Left ventricle myocardium superior (tissue), 1 donor: ENCODE data around the gene VSIG4. TPM values are rescaled to one million over a fixed set of nuclear protein-coding genes. Genes with fewer than 3 reads are reported as not detected.

ENCODE experiments used
- ATAC-seq: fragments of 200-7000 bp; cut with Tn5 transposase; one replicate; pipeline ENCODE4 v1.9.1; 2020; ENCODE audit warnings: mild to moderate bottlenecking, moderate library complexity
- DNase-seq: peaks from one replicate; pipeline ENCODE4 v3.0.0-alpha.2; 2020
- intact Hi-C: fragments of 100-400 bp; cut with micrococcal nuclease; formaldehyde crosslinking; loops from one replicate; pipeline ENCODE4 v1.11.0; 2022
- total RNA-seq: library from RNA; stranded (reverse); fragmentation: NEBNext Ultra II Directional; extraction: Animal tissue kit (Norgen Biotek cat#: 25700); gene quantifications from one replicate; pipeline ENCODE4 v1.2.1, GENCODE V29; 2021
- donor health status: DM: no; HTN: yes; CAD: no; lungs with severe emphysema.

Gene VSIG4
- total RNA-seq, 1 donor from 2014 or later, result 42.1 TPM

GRCh38 chrX:66028936-66029335 is 10.9 kb downstream of the VSIG4 start:
- ATAC-seq (no peak), DNase-seq (no peak)
- intact Hi-C loops, result no loop called here

- ATAC-seq (no peak), DNase-seq (no peak)
- intact Hi-C loops, result no loop called here
Measured at GRCh38 chrX:66024570-66024969, 15.3 kb downstream of the VSIG4 start.

- no peak for DNase-seq
- ATAC-seq, result no peak
- intact Hi-C loops, result no loop called here
Measured at GRCh38 chrX:66024092-66024467, 15.8 kb downstream of the VSIG4 start.

DNA sequence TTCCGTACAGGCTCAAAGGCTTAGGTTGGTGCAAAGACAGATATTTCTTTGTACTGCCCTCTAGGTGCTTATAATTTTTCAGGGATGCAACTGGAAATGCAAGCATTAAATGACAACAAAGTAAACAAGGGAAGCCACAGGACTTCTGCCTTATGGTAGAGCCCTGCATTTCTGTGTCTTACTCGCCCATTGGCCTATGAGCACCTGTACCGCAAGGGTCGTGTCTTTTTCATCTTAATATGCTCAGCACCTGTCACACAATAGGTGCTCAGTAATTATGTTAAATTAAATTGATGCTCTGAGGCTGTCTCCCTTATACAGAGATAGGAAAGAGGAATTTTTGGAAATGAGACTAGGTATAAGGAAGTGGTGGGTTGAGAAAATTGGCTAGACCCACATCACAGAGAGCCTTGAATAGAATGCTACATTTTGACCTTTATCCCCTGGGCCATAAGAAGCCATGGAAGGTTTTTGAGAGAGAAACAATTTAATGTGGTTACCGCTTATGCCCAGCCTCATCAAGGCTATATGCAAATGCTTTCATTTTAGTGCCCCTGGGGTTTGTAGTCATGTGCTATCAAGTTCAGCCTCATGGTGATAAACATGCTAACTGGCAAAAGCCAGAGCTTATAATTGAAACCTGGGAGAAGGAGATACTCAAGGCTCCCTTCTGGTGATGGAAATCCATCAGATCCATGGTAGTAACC is 16.3 kb downstream of the VSIG4 start:
- ATAC-seq (no peak), DNase-seq (no peak)
- intact Hi-C loops, result no loop called here

- intact Hi-C loops, result no loop called here
- DNase-seq, result no peak
- ATAC-seq, result no peak
Measured at GRCh38 chrX:66022632-66023384, 17.1 kb downstream of the VSIG4 start.

- ATAC-seq, result no peak
Measured at GRCh38 chrX:66021765-66022631, 17.9 kb downstream of the VSIG4 start.

GRCh38 chrX:66021401-66021764 is 18.5 kb downstream of the VSIG4 start:
- intact Hi-C loops, result no loop called here
- ATAC-seq, result no peak
- no peak for DNase-seq

More at GRCh38 chrX:66021765-66022631, 17.9 kb downstream of the VSIG4 start:
- no peak for DNase-seq
- intact Hi-C loops, result no loop called here

- intact Hi-C loops, result no loop called here
- no peak for DNase-seq
- ATAC-seq, result no peak
Measured at GRCh38 chrX:66020631-66021334, 19.1 kb downstream of the VSIG4 start.

- intact Hi-C loops, result no loop called here
- no peak for DNase-seq
- no peak for ATAC-seq
Measured at GRCh38 chrX:66019974-66020373, 19.9 kb downstream of the VSIG4 start.

DNA sequence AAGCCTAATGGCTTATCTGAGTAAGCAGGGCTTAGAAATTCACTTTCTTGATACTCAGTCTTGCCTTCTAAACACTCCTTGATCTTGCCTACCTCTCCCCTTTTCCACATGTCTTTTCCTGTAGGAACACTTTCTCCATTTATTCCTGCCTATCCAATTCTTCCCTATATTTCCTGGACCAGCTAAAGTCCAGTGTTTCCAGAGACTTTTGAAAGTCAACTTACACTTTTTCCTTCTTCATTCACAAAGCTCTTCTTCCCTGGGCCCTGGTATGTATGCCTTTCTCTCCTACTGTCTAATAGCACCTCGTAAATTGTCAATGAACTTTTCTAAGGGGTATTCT is 20.6 kb downstream of the VSIG4 start:
- DNase-seq, result no peak

GRCh38 chrX:66018585-66019309 is 21.1 kb downstream of the VSIG4 start:
- ATAC-seq (no peak), DNase-seq (no peak)
- intact Hi-C loops, result no loop called here

More for the DNA sequence above, 20.6 kb downstream of the VSIG4 start:
- ATAC-seq, result no peak
- intact Hi-C loops, result no loop called here

- intact Hi-C loops, result no loop called here
- ATAC-seq, result no peak
- no peak for DNase-seq
Measured at GRCh38 chrX:66017659-66018170, 22.2 kb downstream of the VSIG4 start.

- intact Hi-C loops, result no loop called here
- no peak for ATAC-seq
Measured at GRCh38 chrX:66016905-66017658, 22.8 kb downstream of the VSIG4 start.

GRCh38 chrX:66015900-66016689 is 23.8 kb downstream of the VSIG4 start:
- ATAC-seq, result no peak
- intact Hi-C loops, result no loop called here
- DNase-seq, result no peak

More at GRCh38 chrX:66016905-66017658, 22.8 kb downstream of the VSIG4 start:
- no peak for DNase-seq

DNA sequence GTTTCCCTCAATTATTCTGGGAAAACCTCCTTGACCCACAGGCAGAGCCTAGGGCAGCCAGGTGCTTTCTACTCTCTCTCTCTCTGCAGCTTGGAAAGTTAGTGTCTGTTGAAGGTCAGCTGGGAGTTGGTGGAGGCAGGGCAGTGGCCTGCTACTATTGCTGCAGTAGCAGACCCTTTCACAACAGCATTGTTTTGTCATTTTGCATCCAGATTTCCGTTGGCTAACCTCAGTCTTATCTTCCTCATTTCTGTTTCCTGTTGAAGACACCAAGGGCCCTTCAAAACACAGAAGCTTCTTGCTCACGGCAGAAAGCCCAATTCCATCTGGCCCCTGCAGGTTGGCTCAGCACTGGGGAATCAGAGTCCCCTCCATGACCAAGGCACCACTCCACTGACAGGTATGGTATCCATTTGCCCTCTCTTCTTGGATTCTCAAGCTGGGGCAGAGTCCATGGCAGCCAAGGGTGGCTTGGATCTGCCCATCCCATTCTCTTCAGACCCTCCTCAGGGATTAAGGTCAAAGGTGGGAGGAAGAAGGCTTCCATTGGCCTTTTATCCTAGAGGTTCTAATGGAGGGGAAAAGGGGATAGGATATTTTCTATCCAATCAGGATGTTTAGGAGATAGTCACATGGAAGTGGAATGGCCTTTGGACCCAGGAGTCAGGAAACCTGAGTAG is 24.6 kb downstream of the VSIG4 start:
- DNase-seq (no peak), ATAC-seq (peak; percentile 67)
- intact Hi-C loops, result no loop called here

DNA sequence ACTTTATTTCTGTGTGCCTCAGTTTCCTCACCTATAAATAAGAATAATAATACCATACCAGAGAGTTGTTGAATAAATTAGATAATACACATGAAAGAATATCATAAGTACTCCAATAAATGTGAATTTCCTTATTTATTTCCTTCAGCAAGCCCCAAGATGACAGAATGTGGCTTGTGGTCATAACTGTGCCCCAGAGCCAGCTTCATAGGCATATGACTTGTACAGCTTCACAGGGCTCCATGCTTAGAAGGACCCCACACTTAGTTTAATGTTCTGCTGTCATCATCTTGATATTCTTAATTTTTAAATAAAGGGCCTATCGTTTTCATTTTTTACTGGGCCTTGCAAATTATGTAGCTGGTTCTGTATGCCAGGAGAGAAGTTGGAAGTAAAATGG is 25.3 kb downstream of the VSIG4 start:
- intact Hi-C loops, result no loop called here
- DNase-seq, result no peak
- no peak for ATAC-seq

- no peak for DNase-seq
- intact Hi-C loops, result no loop called here
- no peak for ATAC-seq
Measured at GRCh38 chrX:66014084-66014483, 25.8 kb downstream of the VSIG4 start.
